NCI-H446 (cell line): ENCODE data around the gene TRAF3IP1.
A peak's percentile ranks its signal among the peaks of the same experiment; 100 is the strongest.
"Not testable (repeated sequence)": the region's sequence is repeated elsewhere in the genome, so short reads cannot be mapped to it uniquely, and the experiment has no call there.

ENCODE experiments used
- DNase-seq, 2 experiments: peaks; one replicate each; lab custom pipeline; 2025; lab: John Stamatoyannopoulos, UW

TRAF3IP1 gene

GRCh38 chr2:238339814-238340213 lies 19.5 kb downstream of the TRAF3IP1 start:
- no peak for DNase-seq

GRCh38 chr2:238341536-238341935 lies 21.2 kb downstream of the TRAF3IP1 start:
- no peak for DNase-seq

DNA sequence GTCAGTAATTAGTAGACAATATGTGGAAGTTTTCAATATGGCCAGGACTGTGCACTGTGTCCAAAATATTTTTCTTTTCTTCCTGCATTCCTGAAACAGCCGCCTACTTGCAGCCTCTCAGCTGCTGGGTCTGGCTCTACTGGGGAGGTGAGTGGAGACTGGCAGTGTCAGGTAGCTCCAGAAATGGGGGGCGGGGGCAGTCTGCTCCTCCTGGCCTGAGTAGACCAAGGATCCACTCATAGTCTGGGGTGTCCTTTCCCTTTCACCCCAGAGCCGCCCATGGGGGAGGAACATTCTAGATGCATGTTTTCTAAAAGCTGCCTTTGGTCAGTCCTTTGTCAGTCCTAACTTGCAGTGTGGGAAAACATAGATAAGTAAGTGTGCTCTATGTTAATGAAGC lies 23.7 kb downstream of the TRAF3IP1 start:
- DNase-seq = no peak

DNA sequence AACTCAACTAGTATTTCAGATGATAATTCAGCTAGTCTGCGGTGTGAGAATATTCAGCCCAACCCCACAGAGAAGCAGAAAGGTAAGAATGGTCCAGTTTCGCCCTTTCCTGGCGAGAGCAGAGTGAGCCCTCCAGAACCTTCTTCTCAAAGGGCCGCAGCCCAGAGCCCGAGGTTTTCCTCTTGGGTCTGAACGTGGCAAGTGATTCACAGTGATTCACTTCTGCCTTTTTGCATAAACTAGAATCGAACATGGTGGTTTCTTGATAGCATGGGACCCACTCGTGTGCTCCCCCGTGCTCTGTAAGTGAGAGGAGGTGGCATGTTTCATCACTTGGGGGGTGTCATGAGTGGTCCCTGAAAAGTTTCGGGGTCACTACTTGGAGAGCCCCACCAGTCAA lies 24.2 kb downstream of the TRAF3IP1 start:
- no peak for DNase-seq

- no peak for DNase-seq
These were observed 25.1 kb downstream of the TRAF3IP1 start for GRCh38 chr2:238345297-238345968.

DNA sequence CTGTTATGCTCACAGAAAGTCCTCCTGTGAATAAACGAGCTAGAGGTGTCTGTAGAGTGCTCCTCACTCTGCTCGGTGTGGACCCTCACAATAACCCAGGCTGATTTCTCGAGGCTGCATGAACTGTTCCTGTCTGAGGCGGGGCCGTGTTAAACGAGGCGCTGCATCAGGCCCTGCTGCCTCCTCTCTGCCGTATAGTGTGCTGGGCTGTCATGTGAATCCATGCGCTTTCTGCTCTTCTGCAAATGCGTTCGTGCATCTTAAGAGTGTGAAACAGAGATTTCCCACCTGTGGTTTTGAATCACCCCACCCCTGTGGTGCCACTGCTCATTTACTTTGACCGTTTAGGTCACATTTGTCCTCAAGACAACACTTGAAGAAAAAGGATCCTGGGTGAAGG lies 26.2 kb downstream of the TRAF3IP1 start:
- DNase-seq = no peak

DNA sequence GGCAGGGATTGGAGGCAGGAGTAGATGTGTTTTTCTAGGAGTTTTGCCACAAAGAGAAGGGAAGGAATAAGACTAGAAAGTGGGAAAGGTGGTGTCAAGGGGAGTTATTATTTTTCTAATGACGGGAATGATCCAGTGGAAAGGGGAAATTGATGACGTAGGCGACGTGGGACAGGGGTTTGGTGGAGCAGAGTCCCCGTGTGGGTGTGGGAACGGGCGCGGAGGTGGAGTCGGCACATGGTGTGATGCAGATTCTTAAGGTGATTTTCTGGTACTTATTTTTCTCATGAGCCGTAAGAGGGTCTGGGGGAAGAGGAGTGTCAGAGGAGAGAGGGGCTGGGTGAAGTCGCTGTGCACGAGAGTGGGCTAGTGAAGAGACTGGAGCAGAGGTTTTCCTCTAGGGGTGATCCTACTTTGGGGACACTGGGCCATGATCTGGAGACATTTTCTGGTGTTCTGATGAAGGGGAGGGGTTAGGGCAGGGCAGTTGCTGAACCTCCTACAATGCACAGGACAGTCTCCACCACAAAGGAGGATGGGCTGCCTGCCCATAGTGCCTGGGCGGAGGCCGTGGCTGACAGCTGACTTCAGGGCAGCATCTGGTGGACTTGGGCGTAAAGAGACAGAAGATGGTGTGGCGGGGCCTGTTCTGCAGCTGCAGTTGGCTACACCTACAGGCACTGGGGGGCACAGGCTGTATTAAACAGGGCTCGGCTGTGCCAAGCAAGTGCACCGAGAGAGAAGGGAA lies 30.0 kb downstream of the TRAF3IP1 start:
- DNase-seq = no peak

DNA sequence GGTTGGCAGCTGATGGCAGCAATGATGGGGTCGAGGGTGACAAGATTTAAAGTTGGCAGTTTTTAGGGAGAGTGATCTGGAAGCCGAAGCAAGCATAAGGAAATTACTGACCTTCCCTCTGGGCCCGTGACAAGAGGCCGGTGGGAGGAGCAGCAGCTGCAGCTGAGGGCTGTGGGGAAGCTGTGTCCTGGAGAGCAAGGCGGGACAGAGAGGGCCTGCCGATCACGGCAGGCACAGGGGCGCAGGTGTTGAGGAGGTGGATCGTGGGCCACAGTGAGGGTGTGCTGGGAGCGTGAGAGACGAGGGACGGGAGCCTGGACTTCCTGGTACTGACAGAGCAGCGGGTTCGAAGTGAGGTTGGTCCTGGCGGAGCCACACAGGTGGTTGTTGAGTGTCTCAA lies 31.0 kb downstream of the TRAF3IP1 start:
- no peak for DNase-seq

DNA sequence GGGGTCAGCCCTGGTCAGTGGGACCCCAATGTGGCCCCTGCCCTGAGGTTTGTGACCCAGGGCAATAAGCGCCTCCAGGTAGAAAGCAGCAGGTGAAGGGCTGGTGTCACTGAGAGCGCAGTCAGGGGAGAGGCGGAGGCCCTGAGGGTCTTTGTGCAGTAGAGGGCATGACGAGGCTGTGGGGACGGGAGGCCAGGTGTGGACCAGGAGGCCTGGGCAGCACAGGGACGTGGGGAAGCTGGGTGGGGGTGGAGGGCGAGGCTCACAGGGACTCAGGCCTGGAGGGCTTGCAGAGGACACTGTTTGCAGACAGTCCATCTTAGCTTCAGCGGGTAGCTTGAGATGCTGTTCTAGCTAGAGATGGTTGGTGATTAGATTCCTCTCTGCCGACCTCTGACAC lies 32.0 kb downstream of the TRAF3IP1 start:
- DNase-seq = no peak

DNA sequence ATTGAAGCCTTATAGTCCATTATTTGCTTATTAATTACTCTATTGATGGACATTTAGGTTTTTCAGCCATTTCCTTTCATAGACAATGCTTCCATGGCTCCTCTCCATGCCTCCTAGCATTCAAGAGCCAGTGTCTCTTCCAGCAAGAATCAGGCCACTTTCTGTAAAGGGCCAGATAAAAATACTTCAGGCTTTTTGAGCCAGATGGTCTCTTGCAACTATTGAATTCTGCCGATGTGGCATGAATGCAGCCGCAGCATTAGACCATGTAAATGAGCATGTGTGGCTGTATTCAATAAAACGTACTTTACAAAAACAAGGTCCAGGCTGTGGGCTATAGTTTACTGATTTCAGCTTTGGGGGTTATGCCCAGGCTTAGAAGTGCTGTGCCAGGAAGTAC lies 38.5 kb downstream of the TRAF3IP1 start:
- peak in 1 of 2 experiments; percentile 60 for DNase-seq

- DNase-seq = no peak
These were observed 39.1 kb downstream of the TRAF3IP1 start for GRCh38 chr2:238359403-238359802.

DNA sequence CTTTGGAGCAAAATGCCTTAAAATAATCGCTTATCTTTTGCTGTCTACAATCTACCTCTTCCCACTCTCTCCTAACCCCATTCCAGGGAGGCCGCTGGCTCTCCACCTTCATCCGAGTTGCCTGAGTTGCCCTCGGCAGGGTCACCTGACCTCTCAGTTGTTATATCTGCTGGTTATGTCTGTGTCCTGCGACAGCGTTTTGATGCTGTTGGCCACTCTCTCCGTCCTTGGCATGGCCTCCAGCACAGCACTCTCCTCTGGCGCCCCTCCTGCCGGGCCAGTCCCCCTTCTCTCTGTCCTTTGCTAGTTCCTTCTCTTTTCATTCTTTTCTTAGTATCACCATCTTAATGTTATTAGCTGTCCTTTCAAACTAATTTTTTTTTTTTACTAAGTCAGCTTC lies 41.6 kb downstream of the TRAF3IP1 start:
- DNase-seq = no peak

DNA sequence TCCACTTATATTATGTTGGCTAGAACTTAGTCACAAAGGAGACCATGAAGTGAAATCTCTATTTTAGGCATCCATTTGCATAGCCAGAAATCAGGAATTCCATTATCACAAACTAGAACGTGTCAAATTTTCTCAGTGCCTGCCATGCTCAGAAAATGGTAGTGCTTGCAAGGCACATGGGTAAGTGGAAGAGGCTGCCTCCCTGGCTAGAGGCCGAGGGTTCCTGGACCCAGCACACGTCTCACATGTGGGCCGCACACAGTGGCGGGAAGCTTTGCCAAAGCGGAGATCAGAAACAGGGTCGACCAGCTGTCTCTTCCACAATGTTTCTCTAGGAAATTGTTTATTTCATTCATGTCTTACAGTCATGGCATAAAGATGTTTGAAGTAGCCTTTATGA lies 42.3 kb downstream of the TRAF3IP1 start:
- peak in 1 of 2 experiments; percentile 84 for DNase-seq

DNA sequence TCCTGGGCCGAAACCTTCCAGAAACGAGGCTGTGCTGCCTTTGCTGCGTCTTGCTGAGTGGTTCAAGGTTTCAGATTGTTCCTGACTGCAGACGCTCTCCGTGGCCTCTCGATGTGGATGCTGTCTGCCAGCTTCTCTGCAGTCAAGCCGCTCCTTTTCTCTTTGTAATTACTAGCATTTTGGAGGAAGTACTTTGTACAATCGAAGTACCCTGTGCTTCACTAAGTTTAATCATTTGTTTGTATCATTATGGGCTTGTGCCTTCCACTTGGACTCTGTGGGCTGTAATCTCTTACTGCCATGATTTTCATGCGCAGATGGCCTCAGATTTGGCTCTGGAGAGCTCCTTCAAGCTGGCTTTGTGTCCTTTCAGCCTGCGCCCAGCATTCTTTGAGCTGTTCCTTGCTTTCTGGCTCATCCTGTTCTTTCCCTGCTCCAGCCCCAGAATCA lies 49.3 kb downstream of the TRAF3IP1 start:
- peak in 1 of 2 experiments; percentile 70 for DNase-seq

DNA sequence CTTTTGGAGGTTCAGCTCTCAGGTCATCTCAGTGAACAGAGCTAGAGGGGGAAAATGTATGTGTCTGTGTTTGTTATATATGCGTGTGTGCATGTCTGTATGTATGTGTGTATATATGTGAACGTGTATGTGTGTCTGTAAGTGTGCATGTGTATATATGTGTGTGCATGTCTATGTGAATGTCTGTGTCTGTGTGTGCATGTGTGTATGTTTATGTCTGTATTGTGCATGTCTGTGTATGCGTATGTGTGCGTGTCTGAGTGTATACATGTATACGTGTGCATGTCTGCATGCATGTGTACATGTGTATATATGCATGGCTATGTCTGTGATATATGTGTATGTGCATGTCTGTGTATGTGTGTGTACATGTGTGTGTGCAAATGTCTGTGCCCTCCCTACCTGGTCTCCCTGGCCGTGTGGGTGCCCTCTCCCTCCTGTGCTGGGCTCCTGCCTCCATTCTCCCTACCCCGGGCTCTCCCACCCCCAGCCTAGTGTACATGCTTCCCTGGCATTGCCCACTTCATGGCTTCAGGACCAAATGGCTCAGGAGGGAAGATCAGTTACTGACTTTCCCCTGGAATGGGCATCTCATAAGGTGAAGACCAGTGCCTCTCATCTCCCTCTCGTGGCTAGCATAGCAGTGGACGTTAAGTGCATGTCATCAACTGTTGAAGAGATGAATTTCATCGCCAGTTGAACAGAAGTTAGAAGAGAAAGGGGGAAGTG lies 49.9 kb downstream of the TRAF3IP1 start:
- no peak for DNase-seq

GRCh38 chr2:238370823-238371372 lies 50.6 kb downstream of the TRAF3IP1 start:
- peak; percentile 39 to 70 for DNase-seq

GRCh38 chr2:238372277-238372676 lies 52.0 kb downstream of the TRAF3IP1 start:
- not testable (repeated sequence) for DNase-seq

GRCh38 chr2:238376884-238377391 lies 56.6 kb downstream of the TRAF3IP1 start:
- no peak for DNase-seq

- peak; percentile 29 to 81 for DNase-seq
These were observed 58.1 kb downstream of the TRAF3IP1 start for GRCh38 chr2:238378230-238379095.

DNA sequence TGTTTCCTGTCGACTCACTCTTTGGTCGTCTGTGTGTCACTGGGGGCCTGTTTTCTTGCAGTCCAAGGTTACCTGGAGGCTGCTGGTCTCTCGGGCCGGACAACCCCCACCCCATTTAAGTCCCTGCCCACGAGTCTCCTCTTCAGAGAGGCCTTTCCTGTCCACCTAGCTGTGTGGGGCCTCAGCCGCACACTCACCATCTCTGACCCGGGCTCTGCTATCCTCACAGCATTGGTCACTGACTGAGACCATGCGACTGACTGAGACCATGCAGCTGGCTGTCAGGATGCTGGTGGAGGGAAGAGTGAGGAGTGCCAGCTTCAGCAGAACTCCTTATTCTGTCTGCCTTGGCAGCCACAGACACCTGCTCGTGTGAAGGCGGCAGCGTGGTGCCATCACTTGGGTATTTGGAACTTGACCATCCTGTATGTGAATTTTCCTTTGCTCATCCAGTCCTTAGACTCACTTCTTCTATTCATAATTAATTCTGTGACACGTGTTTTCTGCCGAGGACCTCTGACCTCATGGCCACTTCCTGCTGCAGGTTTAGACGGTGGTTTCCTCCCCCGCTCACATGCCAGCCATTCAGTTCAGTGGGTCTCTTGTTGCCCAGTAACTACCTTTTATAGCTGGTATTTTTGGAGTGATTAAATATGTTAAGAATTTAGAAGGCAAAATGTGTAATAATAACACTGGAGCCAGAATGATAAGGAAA lies 58.9 kb downstream of the TRAF3IP1 start:
- no peak for DNase-seq

DNA sequence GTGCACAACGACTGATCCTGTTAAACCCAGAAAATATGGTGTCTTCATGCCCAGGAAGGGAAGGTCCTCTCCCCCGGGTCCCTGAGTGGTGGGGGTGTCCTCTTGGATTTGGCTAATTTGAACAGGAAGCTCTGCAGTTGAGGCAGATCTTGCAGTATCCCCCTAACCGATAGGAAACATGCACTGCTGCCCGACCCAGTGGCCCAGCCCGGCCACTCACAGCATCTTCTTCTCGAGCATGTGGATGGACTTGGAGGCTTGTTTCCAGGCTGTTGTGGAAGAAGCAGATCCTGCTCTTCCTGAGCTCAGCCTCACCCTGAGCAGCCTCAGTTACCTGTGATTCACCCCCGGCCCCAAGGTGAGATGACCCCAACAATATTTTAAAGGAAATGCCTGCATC lies 60.0 kb downstream of the TRAF3IP1 start:
- DNase-seq = no peak
